K562 (cell line): ENCODE data around the gene CHD2. TPM values are rescaled to one million over a fixed set of nuclear protein-coding genes. Genes with fewer than 3 reads are reported as not detected.

Experiments used
- ESRRB ChIP-seq: fragments of 250-450 bp; sonication (Bioruptor Pico); IDR thresholded peaks from 2 replicates; pipeline ENCODE4 v1.5.0; 2020; ENCODE audit warnings: mild to moderate bottlenecking, moderate library complexity, borderline replicate concordance
- MAFG ChIP-seq: fragments of 450-650 bp; conservative IDR thresholded peaks from 2 replicates; pipeline ENCODE4 v1.6.1; 2016; ENCODE audit warnings: missing genetic modification characterization, missing compliant biosample characterization
- NEUROD1 ChIP-seq: fragments of 150-350 bp; IDR thresholded peaks from 2 replicates; pipeline ENCODE4 v1.6.1; 2014; ENCODE audit warnings: borderline replicate concordance, low read length, low read depth; ENCODE audit not compliant: partially characterized antibody
- SIX5 ChIP-seq, 2 experiments: IDR thresholded peaks; 2 replicates each; pipeline ENCODE4 v1.6.1; 2011; ENCODE audit warnings: low read length in 2 of 2, borderline replicate concordance in 1 of 2, low read depth in 1 of 2, mild to moderate bottlenecking in 1 of 2, moderate library complexity in 1 of 2; ENCODE audit not compliant: insufficient read depth in 1 of 2
- ZNF174 ChIP-seq: fragments of 250-450 bp; sonication (Bioruptor Pico); IDR thresholded peaks from 2 replicates; pipeline ENCODE4 v1.4.0; 2020; ENCODE audit warnings: mild to moderate bottlenecking
- ZNF592 ChIP-seq: fragments of 450-650 bp; IDR thresholded peaks from 2 replicates; pipeline ENCODE4 v1.6.1; 2017; ENCODE audit warnings: antibody characterized with exemption, mild to moderate bottlenecking
- polyA plus RNA-seq, 8 experiments: library from polyadenylated mRNA; depleted of rRNA in 4 of 8; stranded (reverse) in 5 of 8; unstranded in 3 of 8; fragments of >200 nt; fragmentation: Nextera tagmentation in 2 of 8; fragmentation: Illumina TruSeq in 1 of 8; extraction: Ambion mirVana in 2 of 8; extraction: Trizol in 1 of 8; gene quantifications; 2 replicates each; pipeline versions ENCODE4 v1.2.1 to v1.2.3, GENCODE V29; 2011 to 2014; ENCODE audit warnings: inconsistent platforms in 1 of 8, missing spikeins in 1 of 8
- total RNA-seq, 7 experiments: library from RNA; depleted of rRNA in 6 of 7; stranded (reverse); fragments of >200 nt in 6 of 7; fragmentation: Illumina TruSeq in 2 of 7; extraction: Trizol in 2 of 7; gene quantifications; 2 replicates each; pipeline versions ENCODE4 v1.2.1 to v1.2.3, GENCODE V29; 2011 to 2021; ENCODE audit warnings: low replicate concordance in 1 of 7
- TF ChIP-seq, protein P1 (sequence below), 2 experiments: fragments of 450-650 bp in 1 of 2; sonication (generic) in 1 of 2; formaldehyde crosslinking; conservative IDR thresholded peaks; 2 replicates each; pipeline versions ENCODE4 v1.4.0 to v1.8.1; 2020 to 2022; ENCODE audit warnings: mild to moderate bottlenecking in 1 of 2, missing genetic modification reagents in 1 of 2

Gene CHD2
- total and polyA plus RNA-seq, 9 of the 15 experiments (the other 6 are each of a cell fraction or from before 2014, with no cell fraction given) = 38.9 to 70.8 (median 56.2) TPM

DNA sequence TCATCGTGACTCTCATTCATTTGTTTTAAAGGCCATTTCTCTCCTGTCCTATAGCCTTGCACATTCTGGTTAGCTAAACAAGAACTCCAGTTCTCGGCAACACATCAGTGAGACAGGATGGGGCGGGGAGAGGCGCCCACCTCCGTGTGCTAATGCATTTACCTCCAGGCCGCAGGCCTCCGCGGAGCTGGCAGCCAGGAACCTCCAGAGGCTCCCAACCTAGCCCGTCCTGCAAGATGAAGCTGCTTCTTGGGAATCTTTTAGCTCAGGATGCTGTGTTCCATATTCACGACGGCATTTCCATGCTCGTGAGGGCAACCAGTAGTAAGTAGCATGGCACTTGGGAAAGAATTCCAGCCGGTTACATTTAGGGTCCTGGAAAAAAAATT is 141.0 kb downstream of the CHD2 start (continued):
- no peak for TF ChIP-seq ZNF592
- no peak for TF ChIP-seq MAFG (tag)
- TF ChIP-seq, protein P1, sequence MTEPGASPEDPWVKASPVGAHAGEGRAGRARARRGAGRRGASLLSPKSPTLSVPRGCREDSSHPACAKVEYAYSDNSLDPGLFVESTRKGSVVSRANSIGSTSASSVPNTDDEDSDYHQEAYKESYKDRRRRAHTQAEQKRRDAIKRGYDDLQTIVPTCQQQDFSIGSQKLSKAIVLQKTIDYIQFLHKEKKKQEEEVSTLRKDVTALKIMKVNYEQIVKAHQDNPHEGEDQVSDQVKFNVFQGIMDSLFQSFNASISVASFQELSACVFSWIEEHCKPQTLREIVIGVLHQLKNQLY (CRISPR knock-in tag; conservative IDR thresholded peaks at IDR 0.05) = no peak
- TF ChIP-seq SIX5 (IDR thresholded peaks at IDR 0.05; ENCODE audit: borderline replicate concordance in 1 of 2, insufficient read depth in 1 of 2, low read depth in 1 of 2, low read length in 2 of 2) = no peak
- TF ChIP-seq NEUROD1 = no peak
- TF ChIP-seq ZNF174 (CRISPR knock-in tag) = no peak
- TF ChIP-seq ESRRB (CRISPR knock-in tag) = no peak
